ENCODE data around the gene WDR53. TPM values are rescaled to one million over a fixed set of nuclear protein-coding genes. Genes with fewer than 3 reads are reported as not detected.
"Not testable (repeated sequence)": the region's sequence is repeated elsewhere in the genome, so short reads cannot be mapped to it uniquely, and the experiment has no call there.

WDR53 gene
- total and polyA plus RNA-seq, 4 donors = 3.4 to 11.4 (median 8.3) TPM

GRCh38 chr3:196603683-196604082, 35.3 kb upstream of the WDR53 start:
- Histone ChIP-seq H3K4me1 (ENCODE audit: control insufficient read depth in 1 of 2, insufficient read depth in 2 of 2, low read length in 2 of 2) (no peaks in the 10 kb centered on the region), H3K36me3 (ENCODE audit: control insufficient read depth in 1 of 2, insufficient read depth in 2 of 2, low read length in 1 of 2) (no peaks in the 10 kb centered on the region), H3K27ac (ENCODE audit: low read depth in 1 of 2, low read length in 2 of 2) (no peak overlapping the region), H3K9me3 (ENCODE audit: control insufficient read depth, low read length) (no peaks in the 10 kb centered on the region), H3K4me3 (ENCODE audit: low read length in 2 of 2) (no peak overlapping the region), H3K27me3 (ENCODE audit: control insufficient read depth in 1 of 2, insufficient read depth in 2 of 2, low read length in 1 of 2) (no peaks in the 10 kb centered on the region)
- intact Hi-C loops (cut with DNase I) = loop anchor here in 1 of 2 donors (10.0 kb wide), 1 partner anchor 81 kb away; no protein-coding TSS in a partner anchor
- DNase-seq (no peak), ATAC-seq (ENCODE audit: low FRiP score) (no peak)
- WGBS, 2 donors = 19 to 20% methylated on average over 7 of the region's 7 CpGs

DNA sequence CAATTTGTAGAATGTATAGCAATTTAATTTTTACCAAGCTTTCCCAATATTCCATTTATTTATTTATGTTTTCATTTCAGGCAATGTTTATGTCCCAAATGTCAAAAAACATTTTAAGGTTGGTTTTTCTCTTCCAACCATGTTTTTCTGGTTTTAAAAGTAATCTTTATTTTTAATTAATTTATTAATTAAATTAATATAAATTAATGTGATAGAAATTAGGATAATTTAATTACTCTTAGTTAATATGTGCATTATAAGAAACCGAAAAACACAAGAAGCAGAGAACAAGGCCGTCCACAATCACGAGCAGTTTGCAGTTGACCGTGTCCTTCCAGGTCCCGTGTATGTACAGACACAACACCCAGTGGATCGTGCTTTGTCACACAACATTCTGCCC, 34.3 kb upstream of the WDR53 start:
- Histone ChIP-seq H3K36me3 (ENCODE audit: control insufficient read depth in 1 of 2, insufficient read depth in 2 of 2, low read length in 1 of 2) (no peaks in the 10 kb centered on the region), H3K4me3 (ENCODE audit: low read length in 2 of 2) (no peak overlapping the region), H3K9me3 (ENCODE audit: control insufficient read depth, low read length) (no peaks in the 10 kb centered on the region), H3K27me3 (ENCODE audit: control insufficient read depth in 1 of 2, insufficient read depth in 2 of 2, low read length in 1 of 2) (no peaks in the 10 kb centered on the region), H3K4me1 (ENCODE audit: control insufficient read depth in 1 of 2, insufficient read depth in 2 of 2, low read length in 2 of 2) (no peaks in the 10 kb centered on the region), H3K27ac (ENCODE audit: low read depth in 1 of 2, low read length in 2 of 2) (no peak overlapping the region)
- DNase-seq (no peak), ATAC-seq (ENCODE audit: low FRiP score) (no peak)
- intact Hi-C loops (cut with DNase I) = loop anchor here in 1 of 2 donors (10.0 kb wide), 1 partner anchor 82 kb away; no protein-coding TSS in a partner anchor
- 95 to 96% methylated on average over 6 of the region's 6 CpGs for WGBS, 2 donors

DNA sequence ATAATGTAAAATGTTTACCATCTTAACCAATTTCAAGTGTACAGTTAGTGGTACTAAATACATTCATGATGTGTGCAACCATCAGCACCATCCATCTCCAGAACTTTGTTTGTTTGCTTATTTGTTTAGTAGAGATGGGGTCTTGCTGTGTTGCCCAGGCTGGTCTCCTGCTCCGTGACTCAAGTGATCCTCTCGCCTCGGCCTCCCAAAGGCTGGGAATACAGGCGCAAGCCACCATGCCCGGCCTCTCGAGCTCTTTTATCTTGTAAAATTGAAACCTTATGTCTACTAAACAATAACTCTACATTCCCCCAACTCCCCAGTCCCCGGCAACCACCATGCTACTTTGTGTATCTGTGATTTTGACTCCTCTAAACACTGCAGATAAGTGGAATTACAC, 32.0 kb upstream of the WDR53 start:
- Histone ChIP-seq H3K9me3 (ENCODE audit: control insufficient read depth, low read length) (no peaks in the 10 kb centered on the region), H3K27me3 (ENCODE audit: control insufficient read depth in 1 of 2, insufficient read depth in 2 of 2, low read length in 1 of 2) (no peaks in the 10 kb centered on the region), H3K27ac (ENCODE audit: low read depth in 1 of 2, low read length in 2 of 2) (no peak overlapping the region), H3K4me1 (ENCODE audit: control insufficient read depth in 1 of 2, insufficient read depth in 2 of 2, low read length in 2 of 2) (no peaks in the 10 kb centered on the region), H3K4me3 (ENCODE audit: low read length in 2 of 2) (no peak overlapping the region), H3K36me3 (ENCODE audit: control insufficient read depth in 1 of 2, insufficient read depth in 2 of 2, low read length in 1 of 2) (no peaks in the 10 kb centered on the region)
- ATAC-seq (ENCODE audit: low FRiP score) (no peak), DNase-seq (no peak)
- intact Hi-C loops (cut with DNase I) = loop anchor here in 1 of 2 donors (10.0 kb wide), 1 partner anchor 84 kb away; no protein-coding TSS in a partner anchor
- 93 to 96% methylated on average over 7 of the region's 7 CpGs for WGBS, 2 donors

DNA sequence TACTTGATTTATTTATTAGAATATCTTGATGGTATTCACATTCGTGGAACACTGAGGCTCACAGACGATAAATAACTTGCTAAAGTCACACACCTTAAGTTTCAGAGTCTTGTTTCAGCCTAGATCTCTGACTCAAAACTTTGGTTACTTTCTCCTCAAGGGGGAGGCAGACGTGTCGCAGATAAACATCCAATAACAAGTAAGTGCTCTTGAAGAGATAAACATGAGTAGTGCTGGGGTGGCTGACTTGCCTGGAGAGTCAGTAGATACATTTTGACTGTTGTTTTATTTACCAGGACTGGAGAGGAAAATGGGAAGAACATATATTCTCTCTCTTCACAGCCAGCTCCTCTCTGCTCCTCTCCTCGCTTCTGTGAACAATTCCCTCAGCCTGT, 31.4 kb upstream of the WDR53 start:
- Histone ChIP-seq H3K4me1 (ENCODE audit: control insufficient read depth in 1 of 2, insufficient read depth in 2 of 2, low read length in 2 of 2) (no peaks in the 10 kb centered on the region), H3K4me3 (ENCODE audit: low read length in 2 of 2) (no peak overlapping the region), H3K27ac (ENCODE audit: low read depth in 1 of 2, low read length in 2 of 2) (no peak overlapping the region), H3K36me3 (ENCODE audit: control insufficient read depth in 1 of 2, insufficient read depth in 2 of 2, low read length in 1 of 2) (no peaks in the 10 kb centered on the region), H3K27me3 (ENCODE audit: control insufficient read depth in 1 of 2, insufficient read depth in 2 of 2, low read length in 1 of 2) (no peaks in the 10 kb centered on the region), H3K9me3 (ENCODE audit: control insufficient read depth, low read length) (no peaks in the 10 kb centered on the region)
- intact Hi-C loops (cut with DNase I) = loop anchor here in 1 of 2 donors (10.0 kb wide), 1 partner anchor 85 kb away; no protein-coding TSS in a partner anchor
- ATAC-seq (ENCODE audit: low FRiP score) (no peak), DNase-seq (no peak)
- WGBS, 2 donors = 70 to 72% methylated on average over 5 of the region's 5 CpGs

GRCh38 chr3:196597971-196598733, 29.8 kb upstream of the WDR53 start:
- H3K27ac ChIP-seq (ENCODE audit: low read depth in 1 of 2, low read length in 2 of 2); H3K9me3 ChIP-seq (ENCODE audit: control insufficient read depth, low read length); ATAC-seq (ENCODE audit: low FRiP score); intact Hi-C loops (cut with DNase I); H3K4me3 ChIP-seq (ENCODE audit: low read length in 2 of 2); H3K36me3 ChIP-seq (ENCODE audit: control insufficient read depth in 1 of 2, insufficient read depth in 2 of 2, low read length in 1 of 2); DNase-seq; H3K4me1 ChIP-seq (ENCODE audit: control insufficient read depth in 1 of 2, insufficient read depth in 2 of 2, low read length in 2 of 2); H3K27me3 ChIP-seq (ENCODE audit: control insufficient read depth in 1 of 2, insufficient read depth in 2 of 2, low read length in 1 of 2): not testable (repeated sequence)
- WGBS, 2 donors = 54 to 62% methylated on average over 25 of the region's 25 CpGs

- Histone ChIP-seq H3K4me3 (ENCODE audit: low read length in 2 of 2) (no peak overlapping the region), H3K27ac (ENCODE audit: low read depth in 1 of 2, low read length in 2 of 2) (no peak overlapping the region), H3K4me1 (ENCODE audit: control insufficient read depth in 1 of 2, insufficient read depth in 2 of 2, low read length in 2 of 2) (no peaks in the 10 kb centered on the region), H3K27me3 (ENCODE audit: control insufficient read depth in 1 of 2, insufficient read depth in 2 of 2, low read length in 1 of 2) (no peaks in the 10 kb centered on the region), H3K36me3 (ENCODE audit: control insufficient read depth in 1 of 2, insufficient read depth in 2 of 2, low read length in 1 of 2) (no peaks in the 10 kb centered on the region), H3K9me3 (ENCODE audit: control insufficient read depth, low read length) (no peaks in the 10 kb centered on the region)
- WGBS, 2 donors = 28 to 35% methylated on average over 5 of the region's 5 CpGs
- DNase-seq = no peak
- intact Hi-C loops (cut with DNase I) = no loop called here
- no peak for ATAC-seq (ENCODE audit: low FRiP score)
These were observed 28.0 kb upstream of the WDR53 start for GRCh38 chr3:196596355-196596754.

DNA sequence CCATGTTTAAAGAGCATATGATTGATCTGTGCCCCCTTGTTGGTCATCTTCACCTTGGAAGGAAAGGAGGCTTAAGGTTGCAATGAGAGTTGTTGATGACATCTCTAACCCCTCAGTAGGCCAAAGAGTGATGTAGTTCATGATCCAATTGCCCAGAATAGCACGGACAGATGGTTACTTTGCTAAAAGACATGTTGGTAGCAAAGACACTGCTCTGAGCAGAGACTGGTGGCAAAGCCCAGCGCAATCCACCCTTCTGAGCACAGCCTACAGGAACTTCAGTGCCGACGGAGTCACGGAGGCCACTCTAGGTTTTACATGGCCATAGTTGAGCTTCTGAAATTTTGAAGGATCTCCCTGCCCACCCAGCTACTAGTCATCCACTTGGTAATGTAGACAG, 21.9 kb upstream of the WDR53 start:
- DNase-seq (no peak), ATAC-seq (ENCODE audit: low FRiP score) (no peak)
- no peaks in the 10 kb centered on the region for H3K36me3 ChIP-seq (ENCODE audit: control insufficient read depth in 1 of 2, insufficient read depth in 2 of 2, low read length in 1 of 2)
- 79 to 85% methylated on average over 5 of the region's 5 CpGs for WGBS, 2 donors
- no peaks in the 10 kb centered on the region for H3K4me1 ChIP-seq (ENCODE audit: control insufficient read depth in 1 of 2, insufficient read depth in 2 of 2, low read length in 2 of 2)
- H3K9me3 ChIP-seq (ENCODE audit: control insufficient read depth, low read length) = no peaks in the 10 kb centered on the region
- no peak overlapping the region for H3K4me3 ChIP-seq (ENCODE audit: low read length in 2 of 2)
- H3K27ac ChIP-seq (ENCODE audit: low read depth in 1 of 2, low read length in 2 of 2) = no peak overlapping the region
- H3K27me3 ChIP-seq (ENCODE audit: control insufficient read depth in 1 of 2, insufficient read depth in 2 of 2, low read length in 1 of 2) = no peaks in the 10 kb centered on the region
- intact Hi-C loops (cut with DNase I) = no loop called here

DNA sequence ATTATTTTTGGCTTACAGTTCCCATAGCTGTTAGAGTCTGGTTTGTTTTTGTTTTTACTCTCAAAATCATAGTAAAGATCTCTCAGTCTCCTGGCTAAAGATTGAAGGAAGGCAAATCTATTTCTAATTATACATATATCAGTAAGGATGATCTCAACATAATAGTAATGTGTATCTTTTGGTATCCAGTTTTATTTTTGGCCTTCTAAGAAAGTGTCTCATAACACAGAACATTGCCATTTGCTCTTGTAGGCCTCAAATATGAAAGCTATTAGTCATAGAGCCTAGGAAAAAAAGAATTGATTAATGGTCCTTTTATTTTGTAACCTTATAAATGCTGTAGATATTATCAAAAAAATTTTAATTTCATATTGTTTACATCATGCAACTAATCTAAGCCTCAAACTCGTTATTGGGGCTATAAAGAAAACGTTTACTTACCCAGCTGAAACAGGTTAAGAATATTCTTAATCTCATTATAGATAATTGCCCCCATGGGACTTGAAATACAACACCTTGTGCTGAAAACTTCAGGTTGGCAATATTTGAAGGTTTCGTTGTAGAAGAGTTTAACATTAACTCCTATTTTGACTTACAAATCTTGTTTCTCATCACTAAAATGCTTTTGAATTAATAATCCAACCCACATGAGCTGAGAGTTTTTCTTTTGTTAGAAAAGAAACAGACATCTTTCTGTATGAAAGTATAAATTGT, 16.8 kb upstream of the WDR53 start:
- DNase-seq = no peak
- no peak for ATAC-seq (ENCODE audit: low FRiP score)
- Histone ChIP-seq H3K27me3 (ENCODE audit: control insufficient read depth in 1 of 2, insufficient read depth in 2 of 2, low read length in 1 of 2) (no peaks in the 10 kb centered on the region), H3K36me3 (ENCODE audit: control insufficient read depth in 1 of 2, insufficient read depth in 2 of 2, low read length in 1 of 2) (no peaks in the 10 kb centered on the region), H3K9me3 (ENCODE audit: control insufficient read depth, low read length) (no peaks in the 10 kb centered on the region), H3K4me1 (ENCODE audit: control insufficient read depth in 1 of 2, insufficient read depth in 2 of 2, low read length in 2 of 2) (no peaks in the 10 kb centered on the region), H3K4me3 (ENCODE audit: low read length in 2 of 2) (no peak overlapping the region), H3K27ac (ENCODE audit: low read depth in 1 of 2, low read length in 2 of 2) (no peak overlapping the region)
- WGBS, 2 donors = 66 to 69% methylated on average over 3 of the region's 3 CpGs
- intact Hi-C loops (cut with DNase I) = no loop called here

DNA sequence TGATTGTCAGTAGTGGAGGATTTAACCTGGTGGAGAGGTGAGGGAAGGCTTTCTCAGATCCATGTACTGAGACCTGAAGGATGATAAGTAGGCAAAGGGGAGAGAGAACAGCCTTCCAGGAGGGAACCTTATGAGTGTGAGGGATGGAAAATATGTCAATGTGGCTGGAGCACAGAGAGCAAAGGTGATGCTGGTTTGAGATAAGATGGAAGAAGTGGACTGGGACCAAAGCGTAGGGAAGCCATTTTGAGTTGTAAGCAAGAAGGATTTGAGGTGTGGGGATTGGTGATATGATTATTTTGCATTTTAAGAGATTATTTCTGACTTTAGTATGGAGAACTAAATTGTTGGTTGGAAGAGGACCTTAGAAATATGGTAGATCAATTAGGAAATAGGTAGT, 4.0 kb upstream of the WDR53 start:
- no peak for ATAC-seq (ENCODE audit: low FRiP score)
- H3K4me1 ChIP-seq (ENCODE audit: control insufficient read depth in 1 of 2, insufficient read depth in 2 of 2, low read length in 2 of 2) = peaks cover 0 to under 1% of the 10 kb centered on the region in 2 donors
- no peak overlapping the region for H3K4me3 ChIP-seq (ENCODE audit: low read length in 2 of 2)
- H3K27ac ChIP-seq (ENCODE audit: low read depth in 1 of 2, low read length in 2 of 2) = no peak overlapping the region
- WGBS, 2 donors = 0 to 100% methylated on average over 1 of the region's 1 CpG
- H3K27me3 ChIP-seq (ENCODE audit: control insufficient read depth in 1 of 2, insufficient read depth in 2 of 2, low read length in 1 of 2) = no peaks in the 10 kb centered on the region
- no peaks in the 10 kb centered on the region for H3K9me3 ChIP-seq (ENCODE audit: control insufficient read depth, low read length)
- no peak for DNase-seq
- peaks cover 0 to under 1% of the 10 kb centered on the region in 2 donors for H3K36me3 ChIP-seq (ENCODE audit: control insufficient read depth in 1 of 2, insufficient read depth in 2 of 2, low read length in 1 of 2)
- intact Hi-C loops (cut with DNase I) = no loop called here
